Measurements from ENCODE around the gene ADRA2B.

Gene ADRA2B

DNA sequence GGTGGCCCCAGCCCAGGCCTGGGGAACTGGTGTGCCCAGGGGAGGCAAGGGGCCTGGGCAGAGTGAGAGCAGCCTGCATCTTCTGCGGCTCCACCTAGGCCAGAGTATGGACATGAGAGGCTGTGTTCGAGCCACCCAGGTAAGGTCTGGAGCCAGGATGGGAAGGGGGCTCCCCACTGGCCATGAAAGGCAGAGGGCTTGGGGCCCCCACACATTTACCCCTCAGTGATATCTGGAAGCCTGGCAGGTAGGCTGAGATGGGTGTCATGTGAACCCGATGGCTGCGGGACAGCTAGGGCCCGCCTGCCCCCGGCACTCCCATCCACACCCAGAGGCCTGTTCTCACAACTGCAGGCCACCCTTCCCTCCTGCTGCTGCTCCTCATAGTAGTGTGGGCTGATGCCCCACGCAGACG is 13.2 kb downstream of the ADRA2B start:
- no peak for DNase-seq

GRCh38 chr2:96102596-96103186 is 13.7 kb downstream of the ADRA2B start:
- DNase-seq: no peak

DNA sequence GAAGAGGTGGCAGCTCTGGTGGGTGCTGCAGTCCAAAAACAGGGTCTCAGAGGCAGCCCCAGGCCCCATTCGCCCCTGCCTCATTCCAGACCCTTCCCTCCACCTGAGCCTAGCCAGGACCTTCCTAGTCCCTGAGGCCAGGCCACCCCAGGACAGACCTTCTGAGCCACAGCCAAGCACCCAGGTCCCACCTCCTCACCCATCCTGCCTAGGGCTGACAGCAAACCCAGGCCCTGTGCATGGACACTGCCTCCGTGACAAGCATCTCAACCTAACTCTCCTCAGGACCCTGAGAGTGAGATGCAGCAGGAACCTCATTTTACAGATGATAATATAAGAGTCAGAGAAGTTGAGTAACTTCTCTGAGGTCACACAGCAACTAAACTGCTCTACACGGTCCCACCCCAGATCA is 15.5 kb downstream of the ADRA2B start:
- DNase-seq: no peak

DNA sequence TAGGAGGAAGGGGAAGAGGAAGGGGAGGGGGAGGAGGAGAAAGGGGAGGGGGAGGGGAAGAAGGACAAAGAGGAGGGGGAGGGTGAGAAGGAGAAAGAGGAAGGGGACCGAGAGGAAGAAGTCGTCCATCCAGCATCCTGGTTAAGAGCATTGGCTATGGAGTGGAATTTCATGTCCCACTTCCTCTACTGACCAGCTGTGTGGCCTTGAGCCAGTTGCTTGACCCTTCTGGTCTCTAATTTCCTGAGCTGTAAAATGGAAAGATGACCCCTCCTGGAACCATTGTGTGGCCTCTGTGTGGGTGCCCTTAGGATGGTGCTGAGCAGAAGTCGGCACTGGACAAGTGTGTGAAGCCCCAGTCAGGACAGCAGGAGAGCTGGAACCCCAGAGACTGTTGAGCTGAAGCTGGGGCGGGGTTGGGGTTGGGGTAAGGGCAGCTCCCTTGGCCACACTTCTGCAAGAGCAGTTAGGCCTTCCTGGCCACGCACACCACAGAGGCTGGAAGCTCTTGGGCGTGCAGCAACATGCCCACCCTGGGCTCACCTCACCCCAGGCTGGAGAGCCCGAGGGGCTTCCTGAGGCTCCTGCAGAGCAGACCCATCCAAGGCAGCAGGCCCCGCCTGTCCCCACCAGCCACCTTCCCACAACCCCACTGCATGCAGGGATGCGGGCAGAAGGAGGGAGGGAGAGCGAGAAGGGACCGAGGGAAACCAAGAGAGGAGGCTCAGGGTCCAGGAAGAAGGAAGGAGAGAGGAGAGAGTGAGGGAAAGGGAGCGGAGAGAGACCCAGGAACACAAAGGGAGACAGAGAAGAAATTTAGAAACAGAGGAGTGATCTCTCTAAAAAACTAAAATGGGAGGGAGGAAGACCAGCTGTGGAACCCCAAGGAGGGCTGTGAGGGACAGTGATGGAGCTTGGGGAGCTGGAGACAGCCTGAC is 16.2 kb downstream of the ADRA2B start:
- no peak for DNase-seq

DNA sequence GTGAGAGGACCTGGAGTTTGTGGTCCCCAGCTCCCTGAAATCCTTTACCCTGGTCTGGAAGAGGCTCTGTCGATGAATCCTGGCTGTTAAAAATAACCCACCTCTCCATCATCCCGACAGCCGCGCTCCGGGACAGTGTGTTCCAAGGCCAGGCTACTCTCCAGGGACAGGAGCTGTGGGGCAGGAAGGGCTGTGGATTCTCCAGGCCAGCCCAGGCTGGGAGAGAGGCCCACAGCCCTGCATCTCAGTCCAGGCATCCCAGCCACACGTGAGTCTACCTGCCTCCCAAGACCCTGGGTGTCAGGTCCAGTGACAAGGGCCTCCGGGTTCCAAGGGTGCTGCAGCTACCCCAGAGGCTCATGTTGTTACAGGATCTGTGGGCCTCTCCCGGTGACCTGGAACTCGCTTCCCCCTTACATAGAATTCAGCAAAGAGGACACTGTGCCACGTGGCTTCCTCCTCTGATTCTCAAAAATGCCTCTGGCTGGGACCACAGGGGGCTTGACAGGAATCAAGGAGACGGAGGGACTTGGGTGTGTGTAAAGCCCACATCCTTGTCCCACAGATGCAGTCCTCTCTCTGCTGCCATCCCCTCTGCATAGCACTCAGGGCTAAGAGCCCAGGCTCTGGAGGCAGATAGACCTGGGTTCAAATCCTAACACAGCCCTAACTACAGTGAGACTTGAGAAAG is 17.3 kb downstream of the ADRA2B start:
- DNase-seq: no peak

- no peak for DNase-seq
Observed at GRCh38 chr2:96097951-96098823, 18.2 kb downstream of the ADRA2B start.

GRCh38 chr2:96097441-96097840 is 18.9 kb downstream of the ADRA2B start:
- no peak for DNase-seq

- no peak for DNase-seq
Observed at GRCh38 chr2:96095116-96095636, 21.2 kb downstream of the ADRA2B start.

DNA sequence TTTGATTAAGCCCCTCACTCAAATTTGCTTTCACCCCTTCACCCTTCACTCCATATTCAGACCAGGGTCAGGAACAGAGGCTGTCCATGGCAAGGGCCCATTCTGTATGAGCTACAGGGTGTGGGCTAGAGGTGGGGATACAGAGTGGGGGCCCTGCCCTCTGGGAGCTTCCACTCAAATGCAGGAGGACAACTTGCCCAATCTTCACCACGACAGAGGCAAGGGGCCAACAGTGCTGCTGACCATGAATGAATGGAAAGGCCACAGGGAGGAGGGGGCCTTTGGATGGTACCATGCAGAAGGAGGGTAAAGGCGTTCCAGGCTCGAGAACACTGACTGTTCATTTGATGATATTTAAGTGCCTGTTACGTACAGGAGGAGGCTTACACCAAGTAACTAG is 22.8 kb downstream of the ADRA2B start:
- no peak for DNase-seq

DNA sequence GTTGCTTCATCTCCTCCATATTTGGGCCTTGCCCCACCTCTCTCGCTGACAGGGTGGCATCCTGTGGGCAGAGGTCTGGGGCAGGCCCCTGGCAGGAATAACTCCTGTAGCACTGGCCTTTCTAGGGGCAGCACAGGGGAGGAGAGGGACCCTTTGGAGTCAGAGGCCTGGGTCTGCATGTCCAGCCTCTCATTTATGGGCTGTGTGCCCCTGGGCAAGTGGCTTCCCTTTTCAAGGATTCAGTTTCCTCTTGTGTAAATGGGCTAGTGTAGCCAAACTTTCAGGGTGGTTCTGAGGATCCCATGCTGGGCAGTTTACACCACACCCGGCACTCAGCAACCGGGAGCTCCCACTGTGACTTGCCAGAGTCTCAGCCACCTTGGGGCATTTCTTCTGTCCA is 23.4 kb downstream of the ADRA2B start:
- no peak for DNase-seq

- no peak for DNase-seq
Observed at GRCh38 chr2:96092573-96092877, 23.8 kb downstream of the ADRA2B start.

- DNase-seq: no peak
Observed at GRCh38 chr2:96091711-96092572, 24.4 kb downstream of the ADRA2B start.

- no peak for DNase-seq
Observed at GRCh38 chr2:96091141-96091710, 25.1 kb downstream of the ADRA2B start.

- DNase-seq: no peak
Observed at GRCh38 chr2:96090196-96090926, 26.0 kb downstream of the ADRA2B start.

DNA sequence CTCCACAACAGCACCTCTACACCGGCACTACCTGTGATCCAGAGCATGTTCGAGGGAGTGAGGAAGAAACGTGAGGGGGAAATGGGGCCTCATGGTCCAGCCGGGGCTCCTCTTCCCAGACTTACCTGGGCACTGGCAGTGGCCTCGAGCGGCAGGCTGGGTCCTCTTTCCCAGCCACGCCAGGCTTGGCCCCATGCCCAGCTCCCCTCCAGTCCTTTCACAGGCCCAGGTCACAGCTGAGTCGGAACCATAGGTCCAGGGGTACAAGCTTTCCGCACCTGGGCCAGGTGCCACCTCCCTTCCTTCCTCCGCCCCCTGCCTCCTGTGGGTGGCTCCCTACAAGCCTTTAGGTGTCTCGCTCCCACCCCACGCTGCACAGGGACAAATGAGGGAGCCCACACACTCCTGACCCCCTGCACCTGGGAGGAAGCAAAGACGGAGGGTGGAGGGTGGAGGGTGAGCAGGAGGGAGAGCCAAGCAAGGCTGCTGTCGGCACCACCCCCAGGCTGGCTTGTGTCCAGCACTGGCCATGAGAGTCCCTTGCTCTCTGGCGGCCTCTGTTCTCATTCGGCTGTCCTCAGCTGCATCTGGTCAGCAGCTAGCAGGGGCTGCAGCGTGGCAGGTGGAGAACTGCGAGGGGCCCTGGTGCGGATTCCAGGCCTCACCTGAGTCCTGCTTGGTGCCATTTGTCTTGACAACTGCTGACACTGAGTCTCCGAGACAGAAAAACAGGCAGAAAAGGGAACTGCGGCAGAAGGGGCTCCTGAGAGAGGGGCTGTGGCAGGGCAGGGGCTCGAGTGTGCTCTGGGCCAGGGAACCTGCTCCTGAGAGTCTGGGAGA is 26.8 kb downstream of the ADRA2B start:
- DNase-seq: no peak

DNA sequence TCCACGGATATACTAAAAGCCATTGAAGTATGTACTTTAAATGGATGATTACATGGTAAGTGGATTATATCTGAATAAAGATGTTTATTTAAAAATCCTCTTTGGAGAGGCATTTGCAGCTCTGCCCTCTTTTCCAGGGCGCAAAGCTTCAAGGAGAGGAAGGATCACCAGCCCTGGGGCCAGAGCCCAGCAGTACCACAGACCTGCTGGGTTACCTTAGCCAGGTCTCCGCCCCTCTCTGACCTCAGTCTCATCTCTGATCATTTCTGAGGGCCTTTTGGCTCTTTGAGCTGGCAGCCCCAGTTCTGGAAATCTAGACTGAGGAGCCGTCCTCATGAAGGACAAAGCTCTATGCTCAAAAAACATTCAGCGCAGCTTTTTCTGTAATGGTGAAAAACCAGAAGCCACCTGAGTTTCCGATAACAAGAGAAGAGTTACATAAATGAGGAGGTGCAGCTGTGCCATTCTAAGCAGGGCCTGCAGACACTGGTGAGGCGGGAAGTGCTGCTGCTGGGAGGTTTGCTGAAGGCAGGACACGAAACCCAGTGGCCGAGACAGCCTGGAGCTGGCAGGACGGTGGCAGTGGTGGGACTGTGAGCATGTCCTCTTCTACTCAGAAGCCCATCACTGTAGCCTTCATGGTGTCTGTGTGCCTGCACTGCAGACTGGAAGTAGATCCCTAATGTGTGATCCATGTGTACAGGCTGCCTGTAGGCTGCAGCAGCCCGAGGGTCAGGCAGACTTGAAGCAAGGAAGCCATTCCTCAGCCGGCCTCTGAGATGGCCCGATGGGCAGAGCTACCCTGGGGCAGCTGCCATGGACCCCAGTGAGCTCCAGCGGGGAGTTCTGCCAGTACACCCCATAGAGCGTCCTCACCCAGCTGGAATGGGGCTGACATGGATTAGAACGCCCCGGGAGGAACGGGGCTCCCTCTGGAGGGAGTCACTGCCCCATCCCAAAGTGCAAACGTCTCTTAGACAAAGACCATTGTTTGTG is 27.7 kb downstream of the ADRA2B start:
- no peak for DNase-seq

GRCh38 chr2:96087130-96087529 is 29.2 kb downstream of the ADRA2B start:
- no peak for DNase-seq

Data from activated CD4-positive, alpha-beta T cell treated with anti-CD3 and anti-CD28 coated beads, Interleukin-2, amount 50 U/mL, for 1 hour (primary cell).